Right ventricle myocardium inferior (tissue), 1 donor: ENCODE data around the gene GPR137C. TPM values are rescaled to one million over a fixed set of nuclear protein-coding genes. Genes with fewer than 3 reads are reported as not detected.
"Not testable (repeated sequence)": the region's sequence is repeated elsewhere in the genome, so short reads cannot be mapped to it uniquely, and the experiment has no call there.

ENCODE experiments used
- ATAC-seq: fragments of 200-7000 bp; cut with Tn5 transposase; one replicate; pipeline ENCODE4 v1.9.1; 2020; ENCODE audit warnings: mild to moderate bottlenecking, moderate library complexity
- DNase-seq: peaks from one replicate; pipeline ENCODE4 v3.0.0; 2021; ENCODE audit errors: missing footprints
- intact Hi-C: fragments of 100-400 bp; cut with DNase I; formaldehyde crosslinking; loops from one replicate; pipeline ENCODE4 v1.11.0; 2022
- total RNA-seq: library from RNA; stranded (reverse); fragmentation: NEBNext Ultra II Directional; extraction: Animal tissue kit (Norgen Biotek cat#: 25700); gene quantifications from one replicate; pipeline ENCODE4 v1.2.1, GENCODE V29; 2021
- donor health status: DM: no; HTN: yes; CAD: no; lungs with severe emphysema.

Gene GPR137C
- total RNA-seq, 1 donor from 2014 or later, result 0.51 TPM

- no peak for ATAC-seq
- intact Hi-C loops, result loop anchor here (5.0 kb wide), 1 partner anchor 153 kb away; the partner anchor contains the start of gene PSMC6
These were observed 1.3 kb downstream of the GPR137C start for GRCh38 chr14:52553671-52554575.

GRCh38 chr14:52558688-52559087 lies 6.1 kb downstream of the GPR137C start:
- DNase-seq (no peak), ATAC-seq (no peak)
- intact Hi-C loops, result no loop called here

More at GRCh38 chr14:52553671-52554575, 1.3 kb downstream of the GPR137C start:
- peak; percentile 92 for DNase-seq

- no peak for DNase-seq
- no peak for ATAC-seq
- intact Hi-C loops, result no loop called here
These were observed 10.5 kb downstream of the GPR137C start for GRCh38 chr14:52563120-52563519.

- DNase-seq, intact Hi-C loops, ATAC-seq: not testable (repeated sequence)
These were observed 15.8 kb downstream of the GPR137C start for GRCh38 chr14:52568454-52568853.

- ATAC-seq, result no peak
- DNase-seq, result no peak
- intact Hi-C loops, result no loop called here
These were observed 23.2 kb downstream of the GPR137C start for GRCh38 chr14:52575858-52576257.

GRCh38 chr14:52583544-52583943 lies 30.9 kb downstream of the GPR137C start:
- intact Hi-C loops, result no loop called here
- ATAC-seq, result no peak
- no peak for DNase-seq

- intact Hi-C loops, result no loop called here
- no peak for ATAC-seq
- no peak for DNase-seq
These were observed 37.0 kb downstream of the GPR137C start for GRCh38 chr14:52589646-52590045.

GRCh38 chr14:52590318-52590717 lies 37.7 kb downstream of the GPR137C start:
- no peak for DNase-seq
- intact Hi-C loops, result no loop called here
- ATAC-seq, result no peak

GRCh38 chr14:52596320-52596719 lies 43.7 kb downstream of the GPR137C start:
- ATAC-seq, result no peak
- intact Hi-C loops, result no loop called here
- DNase-seq, result no peak

GRCh38 chr14:52596861-52597260 lies 44.2 kb downstream of the GPR137C start:
- intact Hi-C loops, result no loop called here
- DNase-seq (no peak), ATAC-seq (no peak)

GRCh38 chr14:52598568-52598967 lies 45.9 kb downstream of the GPR137C start:
- ATAC-seq (no peak), DNase-seq (no peak)
- intact Hi-C loops, result no loop called here

GRCh38 chr14:52599974-52600373 lies 47.3 kb downstream of the GPR137C start:
- intact Hi-C loops, result no loop called here
- ATAC-seq (no peak), DNase-seq (no peak)

- intact Hi-C loops, result no loop called here
- ATAC-seq (no peak), DNase-seq (no peak)
These were observed 49.5 kb downstream of the GPR137C start for GRCh38 chr14:52602131-52602530.

GRCh38 chr14:52607061-52607460 lies 54.4 kb downstream of the GPR137C start:
- ATAC-seq, result no peak
- intact Hi-C loops, result no loop called here
- no peak for DNase-seq

- ATAC-seq, result no peak
- intact Hi-C loops, result no loop called here
- DNase-seq, result no peak
These were observed 56.9 kb downstream of the GPR137C start for GRCh38 chr14:52609445-52610044.

GRCh38 chr14:52610187-52610586 lies 57.6 kb downstream of the GPR137C start:
- intact Hi-C loops, result no loop called here
- no peak for DNase-seq
- ATAC-seq, result no peak

- intact Hi-C loops, result no loop called here
- ATAC-seq, result no peak
- DNase-seq, result no peak
These were observed 66.0 kb downstream of the GPR137C start for GRCh38 chr14:52618602-52619001.

GRCh38 chr14:52619687-52620086 lies 67.1 kb downstream of the GPR137C start:
- ATAC-seq, result no peak
- DNase-seq, result no peak
- intact Hi-C loops, result no loop called here

- DNase-seq (no peak), ATAC-seq (no peak)
- intact Hi-C loops, result no loop called here
These were observed 87.5 kb downstream of the GPR137C start for GRCh38 chr14:52640137-52640536.

- ATAC-seq (no peak), DNase-seq (no peak)
- intact Hi-C loops, result no loop called here
These were observed 89.1 kb downstream of the GPR137C start for GRCh38 chr14:52641745-52642144.
